SU-DHL-6 (cell line): ENCODE results near the gene COL6A1.

ENCODE experiments used
- H2AFZ ChIP-seq: fragments of 200-600 bp; sonication (generic); 2 replicates; pipeline ENCODE4 v1.6.1; 2014; ENCODE audit warnings: low read depth, mild to moderate bottlenecking, moderate library complexity, mixed read lengths, antibody characterized with exemption, low read length; ENCODE audit not compliant: severe bottlenecking
- H3F3A ChIP-seq: fragments of 200-600 bp; shearing (Covaris generic); 2 replicates; pipeline ENCODE4 v1.6.0; 2016; ENCODE audit warnings: antibody characterized with exemption, mild to moderate bottlenecking; ENCODE audit not compliant: insufficient read depth
- H3K27ac ChIP-seq: fragments of 200-600 bp; sonication (generic); 2 replicates; pipeline ENCODE4 v1.5.1; 2016; ENCODE audit warnings: low read depth, mild to moderate bottlenecking, low read length, moderate library complexity, mixed read lengths
- H3K27me3 ChIP-seq: fragments of 200-600 bp; sonication (generic), shearing (Covaris generic); 2 replicates; pipeline ENCODE4 v1.6.0; 2014; ENCODE audit warnings: mild to moderate bottlenecking, low read length
- H3K36me3 ChIP-seq: fragments of 200-600 bp; sonication (generic); 2 replicates; pipeline ENCODE4 v1.6.1; 2014; ENCODE audit warnings: mild to moderate bottlenecking, low read length, mixed read lengths
- H3K4me2 ChIP-seq: fragments of 300-600, 200-600 bp; shearing (Covaris generic), sonication (generic); 2 replicates; pipeline ENCODE4 v1.6.0; 2014; ENCODE audit warnings: low read length, low read depth, mild to moderate bottlenecking; ENCODE audit not compliant: poor library complexity, severe bottlenecking
- H3K4me3 ChIP-seq: fragments of 200-600 bp; sonication (generic); 2 replicates; pipeline ENCODE4 v1.5.1; 2014; ENCODE audit warnings: antibody characterized with exemption, low read length, mild to moderate bottlenecking, mixed read lengths; ENCODE audit not compliant: insufficient read depth, poor library complexity, severe bottlenecking
- H3K79me2 ChIP-seq: fragments of 200-600 bp; sonication (generic); 2 replicates; pipeline ENCODE4 v1.6.1; 2014; ENCODE audit warnings: mild to moderate bottlenecking, low read length, moderate library complexity; ENCODE audit not compliant: insufficient read depth
- H3K9ac ChIP-seq: fragments of 200-600 bp; sonication (generic); 2 replicates; pipeline ENCODE4 v1.7.0; 2014; ENCODE audit warnings: mild to moderate bottlenecking, low read length
- H3K9me2 ChIP-seq: fragments of 200-600 bp; sonication (generic); replicated peaks from 2 replicates; pipeline ENCODE4 v1.6.1; 2014; ENCODE audit warnings: low read length; ENCODE audit not compliant: insufficient read depth
- H3K9me3 ChIP-seq: fragments of 200-600 bp; sonication (generic); 2 replicates; pipeline ENCODE4 v1.6.1; 2014; ENCODE audit warnings: low read length, mixed read lengths; ENCODE audit not compliant: insufficient read depth
- H4K20me1 ChIP-seq: fragments of 200-600 bp; sonication (generic); 2 replicates; pipeline ENCODE4 v1.6.1; 2014; ENCODE audit warnings: low read depth, mild to moderate bottlenecking, antibody characterized with exemption, low read length, moderate library complexity, mixed read lengths
- EZH2phosphoT487 ChIP-seq: fragments of 200-600 bp; sonication (generic), shearing (Covaris generic); conservative IDR thresholded peaks from 2 replicates; pipeline ENCODE4 v1.6.1; 2018; ENCODE audit warnings: mild to moderate bottlenecking, antibody characterized with exemption, low read length, moderate library complexity, mixed read lengths
- TF ChIP-seq, protein P1 (sequence below): fragments of 200-600 bp; sonication (generic); IDR thresholded peaks from one replicate; pipeline ENCODE4 v1.5.1; 2017; ENCODE audit warnings: antibody characterized with exemption, mild to moderate bottlenecking, low read length, moderate library complexity; ENCODE audit not compliant: insufficient read depth, poor library complexity, severe bottlenecking

The COL6A1 gene

DNA sequence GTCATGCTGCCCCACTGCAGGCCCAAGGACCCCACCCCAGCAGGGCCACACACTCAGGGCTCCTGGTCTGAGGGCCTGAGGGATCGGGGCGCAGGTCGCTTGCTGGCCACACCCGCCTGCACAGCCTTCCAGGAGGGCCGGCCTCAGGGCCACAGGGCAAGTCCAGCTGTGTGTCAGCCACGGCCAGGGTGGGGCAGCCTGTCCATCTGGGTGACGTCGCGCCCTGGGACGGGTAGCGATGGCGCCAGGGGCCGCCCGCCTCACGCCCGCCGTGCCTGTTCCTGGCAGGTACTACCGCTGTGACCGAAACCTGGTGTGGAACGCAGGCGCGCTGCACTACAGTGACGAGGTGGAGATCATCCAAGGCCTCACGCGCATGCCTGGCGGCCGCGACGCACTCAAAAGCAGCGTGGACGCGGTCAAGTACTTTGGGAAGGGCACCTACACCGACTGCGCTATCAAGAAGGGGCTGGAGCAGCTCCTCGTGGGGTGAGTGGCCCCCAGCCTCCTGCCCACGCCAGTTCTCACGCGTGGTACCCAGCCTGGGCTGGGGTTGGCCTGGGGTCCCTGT is 2.5 kb downstream of the COL6A1 start:
- Histone ChIP-seq H3K4me3 (no peak overlapping the region), H3K27ac (no peak overlapping the region), H3K9me2 (no peaks in the 10 kb centered on the region), H3K9me3 (no peaks in the 10 kb centered on the region), H4K20me1 (no peaks in the 10 kb centered on the region), H3K27me3 (no peaks in the 10 kb centered on the region), H3F3A (no peaks in the 10 kb centered on the region), H2AFZ (no peak overlapping the region), H3K4me2 (no peak overlapping the region), H3K79me2 (no peaks in the 10 kb centered on the region), H3K9ac (no peak overlapping the region), H3K36me3 (no peaks in the 10 kb centered on the region)
- no peak for TF ChIP-seq EZH2phosphoT487
- TF ChIP-seq, protein P1, sequence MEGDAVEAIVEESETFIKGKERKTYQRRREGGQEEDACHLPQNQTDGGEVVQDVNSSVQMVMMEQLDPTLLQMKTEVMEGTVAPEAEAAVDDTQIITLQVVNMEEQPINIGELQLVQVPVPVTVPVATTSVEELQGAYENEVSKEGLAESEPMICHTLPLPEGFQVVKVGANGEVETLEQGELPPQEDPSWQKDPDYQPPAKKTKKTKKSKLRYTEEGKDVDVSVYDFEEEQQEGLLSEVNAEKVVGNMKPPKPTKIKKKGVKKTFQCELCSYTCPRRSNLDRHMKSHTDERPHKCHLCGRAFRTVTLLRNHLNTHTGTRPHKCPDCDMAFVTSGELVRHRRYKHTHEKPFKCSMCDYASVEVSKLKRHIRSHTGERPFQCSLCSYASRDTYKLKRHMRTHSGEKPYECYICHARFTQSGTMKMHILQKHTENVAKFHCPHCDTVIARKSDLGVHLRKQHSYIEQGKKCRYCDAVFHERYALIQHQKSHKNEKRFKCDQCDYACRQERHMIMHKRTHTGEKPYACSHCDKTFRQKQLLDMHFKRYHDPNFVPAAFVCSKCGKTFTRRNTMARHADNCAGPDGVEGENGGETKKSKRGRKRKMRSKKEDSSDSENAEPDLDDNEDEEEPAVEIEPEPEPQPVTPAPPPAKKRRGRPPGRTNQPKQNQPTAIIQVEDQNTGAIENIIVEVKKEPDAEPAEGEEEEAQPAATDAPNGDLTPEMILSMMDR: no peak

DNA sequence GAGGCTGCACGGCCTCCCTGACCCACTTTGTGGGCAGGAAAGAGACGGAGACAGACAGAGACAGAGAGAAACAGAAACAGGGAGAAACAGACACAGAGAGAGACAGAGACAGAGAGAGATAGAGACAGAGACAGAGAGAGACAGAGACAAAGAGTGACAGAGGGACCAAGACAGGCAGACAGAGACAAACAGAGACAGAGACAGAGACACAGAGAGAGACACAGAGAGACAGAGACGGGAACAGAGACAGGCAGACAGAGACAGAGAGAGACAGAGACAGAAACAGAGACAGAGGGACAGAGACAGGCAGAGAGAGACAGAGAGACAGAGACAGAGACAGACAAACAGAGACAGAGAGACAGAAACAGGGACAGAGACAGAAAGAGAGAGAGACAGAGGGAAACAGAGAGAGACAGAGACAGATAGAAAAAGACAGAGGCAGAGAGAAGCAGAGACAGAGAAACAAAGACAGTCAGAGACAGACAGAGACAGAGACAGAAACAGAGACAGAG is 3.1 kb downstream of the COL6A1 start:
- TF ChIP-seq EZH2phosphoT487: no peak
- TF ChIP-seq, protein P1: no peak
- Histone ChIP-seq H3K27me3 (no peaks in the 10 kb centered on the region), H3K27ac (no peak overlapping the region), H3K9me2 (no peaks in the 10 kb centered on the region), H3F3A (no peaks in the 10 kb centered on the region), H3K4me3 (no peak overlapping the region), H3K9me3 (no peaks in the 10 kb centered on the region), H3K4me2 (no peak overlapping the region), H3K9ac (no peak overlapping the region), H4K20me1 (no peaks in the 10 kb centered on the region), H3K36me3 (no peaks in the 10 kb centered on the region), H3K79me2 (no peaks in the 10 kb centered on the region), H2AFZ (no peak overlapping the region)

DNA sequence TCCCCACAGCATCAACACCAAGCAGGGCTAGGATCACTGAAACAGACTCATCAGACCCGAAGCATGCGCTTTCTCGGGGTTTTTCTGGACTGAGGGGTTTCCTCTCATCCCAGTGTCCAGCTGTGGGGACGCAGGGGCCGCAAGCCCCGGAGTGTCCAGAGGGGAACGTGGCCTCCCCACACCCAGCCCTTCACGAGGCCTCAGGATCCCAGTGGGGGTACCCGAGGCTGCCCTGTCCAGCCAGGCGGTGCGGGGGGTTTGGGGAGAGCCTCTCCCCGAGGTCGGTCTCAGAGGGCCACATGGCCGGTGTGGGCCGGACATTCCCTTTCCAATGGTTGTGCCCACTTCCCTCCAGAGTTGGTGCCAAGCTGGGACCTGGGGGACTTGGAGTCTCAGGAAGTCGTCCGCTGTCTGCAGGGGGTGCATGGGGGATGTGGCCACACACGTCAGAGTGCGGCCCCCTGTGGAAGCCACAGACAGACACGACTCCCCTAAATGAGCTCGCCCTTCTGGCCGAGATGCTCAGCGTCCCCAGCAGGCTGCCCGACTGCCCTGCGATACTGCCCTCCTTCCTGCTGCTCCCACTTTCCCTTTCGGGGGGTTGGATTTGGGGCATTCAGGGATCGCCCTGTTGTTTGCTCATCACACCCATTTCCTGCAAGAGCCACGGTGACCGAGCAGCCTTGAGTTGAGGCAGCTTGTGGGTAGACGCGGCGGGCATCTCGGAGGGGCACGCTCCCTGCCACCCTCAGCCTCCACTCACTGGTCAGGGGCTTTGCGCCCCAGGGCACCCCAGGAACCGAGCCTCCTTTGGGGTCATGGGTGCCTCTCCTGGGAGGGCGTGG is 4.1 kb downstream of the COL6A1 start:
- H2AFZ ChIP-seq: no peak overlapping the region
- H3K9ac ChIP-seq: no peak overlapping the region
- no peaks in the 10 kb centered on the region for H3K9me2 ChIP-seq
- H3K27ac ChIP-seq: no peak overlapping the region
- no peaks in the 10 kb centered on the region for H4K20me1 ChIP-seq
- no peaks in the 10 kb centered on the region for H3K79me2 ChIP-seq
- no peak overlapping the region for H3K4me2 ChIP-seq
- TF ChIP-seq, protein P1: no peak
- TF ChIP-seq EZH2phosphoT487: no peak
- no peaks in the 10 kb centered on the region for H3K36me3 ChIP-seq
- H3K4me3 ChIP-seq: no peak overlapping the region
- no peaks in the 10 kb centered on the region for H3F3A ChIP-seq
- H3K27me3 ChIP-seq: no peaks in the 10 kb centered on the region
- no peaks in the 10 kb centered on the region for H3K9me3 ChIP-seq
